ENCODE data around the gene HCN1.

HCN1 gene

DNA sequence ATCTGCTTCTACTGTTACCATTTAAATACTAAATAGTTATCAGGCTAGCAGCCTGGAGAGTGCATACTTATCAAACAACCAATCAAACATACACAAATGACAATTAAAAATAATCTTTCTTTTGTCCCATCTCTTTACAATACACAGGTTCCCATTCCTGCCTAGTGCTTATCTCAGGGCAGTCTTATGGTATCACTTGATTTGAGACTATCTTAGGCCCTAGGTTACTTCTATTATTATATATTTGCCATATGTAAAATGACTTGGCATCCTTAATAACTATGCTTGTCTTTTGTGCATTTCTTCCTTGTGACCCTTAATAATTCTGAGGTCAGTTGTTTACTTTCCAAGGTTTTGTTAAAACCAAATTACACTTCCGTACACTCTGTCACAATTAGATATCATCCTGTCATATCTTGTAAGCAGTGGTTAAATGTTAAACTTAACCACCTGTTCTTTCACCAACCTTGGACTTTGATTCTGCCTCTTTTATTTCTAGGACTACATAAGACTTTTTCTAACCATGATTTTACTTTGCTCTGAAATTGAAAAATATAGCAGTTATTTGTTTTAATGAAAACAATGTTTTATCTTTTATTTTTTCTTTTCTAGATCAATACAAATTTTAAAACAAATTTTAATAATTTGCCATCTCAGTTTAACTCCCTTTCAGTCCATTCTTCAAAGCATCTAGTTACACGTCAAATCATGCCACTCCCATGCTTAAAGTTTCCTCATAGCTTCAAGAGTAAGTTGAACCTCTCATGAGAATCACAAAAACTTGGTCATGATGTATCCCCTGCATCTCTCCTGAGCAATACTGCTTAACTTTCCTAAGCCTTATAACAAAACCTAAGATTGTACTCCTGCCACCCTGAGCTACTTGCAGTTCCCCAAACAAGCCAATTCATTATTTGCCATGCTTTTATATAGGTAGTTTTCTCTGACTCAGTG, 281.3 kb downstream of the HCN1 start:
- TF ChIP-seq RARB (CRISPR knock-in tag; IDR thresholded peaks at IDR 0.05) = no peak
- no peak for TF ChIP-seq CREB5 (CRISPR knock-in tag; IDR thresholded peaks at IDR 0.05; ENCODE audit: low read depth)
- no peak for TF ChIP-seq PPARA (CRISPR knock-in tag; IDR thresholded peaks at IDR 0.05; ENCODE audit: borderline replicate concordance)
- no peak for TF ChIP-seq ISL1 (CRISPR knock-in tag; IDR thresholded peaks at IDR 0.05)
- ATAC-seq = no peak

DNA sequence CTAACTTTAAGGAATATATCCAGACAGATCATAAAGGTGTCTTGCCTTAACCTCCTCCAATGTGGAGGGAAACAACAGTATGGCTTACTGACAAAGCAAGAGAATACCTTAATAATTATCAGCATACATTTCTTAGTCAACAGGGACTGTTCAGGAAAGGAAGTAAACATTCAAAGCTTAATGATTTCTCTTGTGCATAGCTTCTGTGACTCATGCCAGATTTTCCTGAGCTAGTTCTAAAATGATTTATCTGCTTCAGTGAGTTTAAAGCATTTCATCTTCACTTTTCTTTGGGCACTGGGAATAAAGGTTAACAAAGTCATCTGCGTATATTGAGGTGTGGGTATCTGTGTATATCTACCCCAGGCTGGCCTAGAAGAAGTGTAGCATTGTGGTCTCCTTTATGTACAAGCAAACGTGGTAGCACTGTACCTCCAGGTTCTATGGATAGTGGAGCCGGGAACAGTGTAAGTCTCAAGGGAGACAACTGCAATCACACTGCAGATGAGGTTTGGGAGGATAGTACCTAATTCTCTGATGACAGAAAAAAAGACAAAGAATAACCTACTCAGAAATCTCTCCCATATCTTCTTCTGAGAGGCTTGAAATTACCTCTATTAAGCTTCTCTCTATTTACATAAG, 284.1 kb downstream of the HCN1 start:
- TF ChIP-seq TCF4 (CRISPR knock-in tag; IDR thresholded peaks at IDR 0.05; ENCODE audit: borderline replicate concordance) (no peak), PPARA (CRISPR knock-in tag; IDR thresholded peaks at IDR 0.05; ENCODE audit: borderline replicate concordance) (no peak), CSDC2 (CRISPR knock-in tag; IDR thresholded peaks at IDR 0.05) (no peak), ZNF565 (CRISPR knock-in tag; conservative IDR thresholded peaks at IDR 0.05; ENCODE audit: low read depth) (no peak), ZFP3 (CRISPR knock-in tag; IDR thresholded peaks at IDR 0.05) (no peak), ZC3H10 (CRISPR knock-in tag; IDR thresholded peaks at IDR 0.05) (no peak), TOX (CRISPR knock-in tag; IDR thresholded peaks at IDR 0.05; ENCODE audit: borderline replicate concordance) (no peak), ESRRG (CRISPR knock-in tag; IDR thresholded peaks at IDR 0.05) (no peak), OSR1 (CRISPR knock-in tag; IDR thresholded peaks at IDR 0.05) (no peak), GLIS3 (CRISPR knock-in tag; IDR thresholded peaks at IDR 0.05) (no peak), SNAI2 (CRISPR knock-in tag; IDR thresholded peaks at IDR 0.05) (no peak)
- TF ChIP-seq, protein P1, sequence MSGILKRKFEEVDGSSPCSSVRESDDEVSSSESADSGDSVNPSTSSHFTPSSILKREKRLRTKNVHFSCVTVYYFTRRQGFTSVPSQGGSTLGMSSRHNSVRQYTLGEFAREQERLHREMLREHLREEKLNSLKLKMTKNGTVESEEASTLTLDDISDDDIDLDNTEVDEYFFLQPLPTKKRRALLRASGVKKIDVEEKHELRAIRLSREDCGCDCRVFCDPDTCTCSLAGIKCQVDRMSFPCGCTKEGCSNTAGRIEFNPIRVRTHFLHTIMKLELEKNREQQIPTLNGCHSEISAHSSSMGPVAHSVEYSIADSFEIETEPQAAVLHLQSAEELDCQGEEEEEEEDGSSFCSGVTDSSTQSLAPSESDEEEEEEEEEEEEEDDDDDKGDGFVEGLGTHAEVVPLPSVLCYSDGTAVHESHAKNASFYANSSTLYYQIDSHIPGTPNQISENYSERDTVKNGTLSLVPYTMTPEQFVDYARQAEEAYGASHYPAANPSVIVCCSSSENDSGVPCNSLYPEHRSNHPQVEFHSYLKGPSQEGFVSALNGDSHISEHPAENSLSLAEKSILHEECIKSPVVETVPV (CRISPR knock-in tag; IDR thresholded peaks at IDR 0.05) = no peak
- TF ChIP-seq, protein P2, sequence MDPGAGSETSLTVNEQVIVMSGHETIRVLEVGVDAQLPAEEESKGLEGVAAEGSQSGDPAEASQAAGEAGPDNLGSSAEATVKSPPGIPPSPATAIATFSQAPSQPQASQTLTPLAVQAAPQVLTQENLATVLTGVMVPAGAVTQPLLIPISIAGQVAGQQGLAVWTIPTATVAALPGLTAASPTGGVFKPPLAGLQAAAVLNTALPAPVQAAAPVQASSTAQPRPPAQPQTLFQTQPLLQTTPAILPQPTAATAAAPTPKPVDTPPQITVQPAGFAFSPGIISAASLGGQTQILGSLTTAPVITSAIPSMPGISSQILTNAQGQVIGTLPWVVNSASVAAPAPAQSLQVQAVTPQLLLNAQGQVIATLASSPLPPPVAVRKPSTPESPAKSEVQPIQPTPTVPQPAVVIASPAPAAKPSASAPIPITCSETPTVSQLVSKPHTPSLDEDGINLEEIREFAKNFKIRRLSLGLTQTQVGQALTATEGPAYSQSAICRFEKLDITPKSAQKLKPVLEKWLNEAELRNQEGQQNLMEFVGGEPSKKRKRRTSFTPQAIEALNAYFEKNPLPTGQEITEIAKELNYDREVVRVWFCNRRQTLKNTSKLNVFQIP (CRISPR knock-in tag; IDR thresholded peaks at IDR 0.05; ENCODE audit: borderline replicate concordance, low read depth) = no peak
- ATAC-seq = peak; percentile 78

GRCh38 chr5:45410304-45410995, 285.7 kb downstream of the HCN1 start:
- no peak; the same call in 2 of the 3 replicates for ATAC-seq
- TF ChIP-seq CREB5 (CRISPR knock-in tag; IDR thresholded peaks at IDR 0.05; ENCODE audit: low read depth) (no peak), PATZ1 (CRISPR knock-in tag; IDR thresholded peaks at IDR 0.05; ENCODE audit: borderline replicate concordance) (no peak), TCF4 (CRISPR knock-in tag; IDR thresholded peaks at IDR 0.05; ENCODE audit: borderline replicate concordance) (no peak), ZNF70 (CRISPR knock-in tag; IDR thresholded peaks at IDR 0.05) (no peak), ISL1 (CRISPR knock-in tag; IDR thresholded peaks at IDR 0.05) (no peak), OSR1 (CRISPR knock-in tag; IDR thresholded peaks at IDR 0.05) (no peak), BACH2 (CRISPR knock-in tag; IDR thresholded peaks at IDR 0.05; ENCODE audit: borderline replicate concordance) (no peak), ARNTL (CRISPR knock-in tag; IDR thresholded peaks at IDR 0.05; ENCODE audit: borderline replicate concordance, low read depth) (no peak), ZNF8 (CRISPR knock-in tag; IDR thresholded peaks at IDR 0.05) (no peak), RARB (CRISPR knock-in tag; IDR thresholded peaks at IDR 0.05) (no peak)
- TF ChIP-seq, protein P2 (CRISPR knock-in tag; IDR thresholded peaks at IDR 0.05; ENCODE audit: borderline replicate concordance, low read depth) = no peak
- TF ChIP-seq, protein P1 (CRISPR knock-in tag; IDR thresholded peaks at IDR 0.05) = no peak
